Measurements from ENCODE around the gene CCL26.

The CCL26 gene, protein sequence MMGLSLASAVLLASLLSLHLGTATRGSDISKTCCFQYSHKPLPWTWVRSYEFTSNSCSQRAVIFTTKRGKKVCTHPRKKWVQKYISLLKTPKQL

DNA sequence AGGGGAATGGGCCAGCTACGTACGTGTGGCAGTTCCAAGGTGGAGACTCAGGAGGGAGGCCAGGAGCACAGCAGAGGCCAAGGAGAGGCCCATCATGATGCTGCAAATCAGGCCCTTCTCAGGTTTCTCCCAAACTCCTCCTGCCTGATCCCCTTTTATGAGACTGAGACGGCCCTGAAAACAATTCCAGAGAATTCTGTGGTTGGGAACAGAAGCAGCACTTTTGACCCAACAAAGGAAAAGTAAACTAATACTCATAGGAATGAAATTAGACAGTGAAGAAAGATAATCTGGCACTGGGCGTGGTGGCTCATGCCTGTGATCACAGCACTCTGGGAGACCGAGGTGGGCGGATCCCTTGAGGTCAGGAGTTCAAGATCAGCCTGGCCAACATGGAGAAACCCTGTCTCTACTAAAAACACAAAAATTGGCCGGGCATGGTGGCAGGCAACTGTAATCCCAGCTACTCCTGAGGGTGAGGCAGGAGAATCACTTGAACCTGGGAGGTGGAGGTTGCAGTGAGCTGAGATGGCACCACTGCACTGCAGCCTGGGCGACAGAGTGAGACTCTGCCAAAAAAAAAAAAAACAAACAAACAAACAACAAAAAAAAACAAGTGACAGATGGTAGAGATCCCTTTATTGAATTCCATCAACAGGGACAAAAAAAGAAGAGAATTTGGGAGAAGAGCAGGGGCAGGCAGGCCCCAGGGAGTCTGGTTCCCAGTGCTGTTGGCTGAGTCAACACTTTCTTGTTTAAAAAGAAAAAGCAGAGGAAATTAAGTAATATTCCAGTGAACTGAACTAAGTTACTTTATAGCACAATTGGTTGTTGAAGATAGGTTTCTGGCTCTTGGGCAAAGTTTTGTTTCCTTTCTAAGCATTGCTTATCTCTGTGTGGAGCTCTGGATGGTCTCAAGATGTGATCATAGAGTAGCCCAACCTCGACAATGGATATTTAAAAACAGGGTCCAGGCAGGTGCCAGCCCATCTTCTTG lies at the start of gene CCL26:
Gene CCL26, minus strand, starts transcription at position 131 of the 997 bp plus-strand sequence. Its CDS starts 35 bp downstream, at position 96.
- DNase-seq (ENCODE audit: low read depth in 2 of 2): no peak

DNA sequence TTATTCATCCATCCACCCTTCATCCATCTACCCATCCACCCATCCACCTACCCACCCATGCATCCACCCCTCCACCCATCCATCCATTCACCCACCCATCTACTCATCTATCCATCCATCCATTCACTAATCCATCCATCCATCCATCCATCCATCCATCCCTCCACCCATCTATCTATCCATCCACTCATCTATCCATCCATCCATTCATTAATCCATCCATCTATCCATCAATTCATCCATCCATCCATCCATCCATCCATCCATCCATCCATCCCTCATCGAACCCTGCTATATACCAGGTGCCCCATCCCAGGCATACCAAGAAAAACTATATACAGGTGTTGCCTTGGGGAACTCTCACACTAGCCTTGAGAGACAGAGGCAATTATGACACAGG lies 48.7 kb upstream of the CCL26 start:
- no peak for DNase-seq (ENCODE audit: low read depth in 2 of 2)

DNA sequence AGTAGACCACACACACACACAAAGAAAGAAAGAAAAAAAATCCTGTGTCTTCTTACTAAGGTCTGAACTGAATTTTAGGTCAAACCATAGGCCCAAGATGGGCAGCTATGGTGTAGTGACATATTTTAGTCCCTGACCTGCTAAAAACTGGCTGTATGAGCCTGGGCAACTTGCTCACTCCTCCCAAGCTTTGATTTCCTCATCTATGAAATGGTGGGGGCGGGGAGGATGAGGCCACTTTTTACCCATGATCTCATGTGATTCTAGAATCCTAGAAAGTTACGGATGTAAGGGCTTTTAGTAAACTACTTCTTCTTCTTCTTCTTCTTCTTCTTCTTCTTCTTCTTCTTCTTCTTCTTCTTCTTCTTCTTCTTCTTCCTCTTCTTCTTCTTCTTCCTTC lies 47.7 kb upstream of the CCL26 start:
- no peak for DNase-seq (ENCODE audit: low read depth in 2 of 2)

DNA sequence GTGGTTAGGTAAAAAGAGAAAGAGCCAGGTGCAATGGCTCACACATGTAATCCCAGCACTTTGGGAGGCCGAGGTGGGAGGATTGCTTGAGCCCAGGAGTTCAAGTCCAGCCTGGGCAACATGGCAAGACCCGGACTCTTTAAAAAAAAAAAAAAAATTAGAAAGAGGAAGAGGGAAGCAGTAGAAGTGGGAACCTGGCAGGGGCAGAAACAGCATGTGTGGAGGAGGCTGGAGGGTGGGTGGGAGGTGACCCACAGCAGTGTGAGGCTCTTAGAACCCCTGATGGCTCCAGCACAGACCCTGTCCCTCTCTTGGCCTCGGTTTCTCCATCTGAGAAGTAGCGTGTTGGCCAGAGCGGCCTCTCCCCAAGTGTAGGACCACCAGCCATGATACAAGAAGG lies 46.5 kb upstream of the CCL26 start:
- no peak for DNase-seq (ENCODE audit: low read depth in 2 of 2)

DNA sequence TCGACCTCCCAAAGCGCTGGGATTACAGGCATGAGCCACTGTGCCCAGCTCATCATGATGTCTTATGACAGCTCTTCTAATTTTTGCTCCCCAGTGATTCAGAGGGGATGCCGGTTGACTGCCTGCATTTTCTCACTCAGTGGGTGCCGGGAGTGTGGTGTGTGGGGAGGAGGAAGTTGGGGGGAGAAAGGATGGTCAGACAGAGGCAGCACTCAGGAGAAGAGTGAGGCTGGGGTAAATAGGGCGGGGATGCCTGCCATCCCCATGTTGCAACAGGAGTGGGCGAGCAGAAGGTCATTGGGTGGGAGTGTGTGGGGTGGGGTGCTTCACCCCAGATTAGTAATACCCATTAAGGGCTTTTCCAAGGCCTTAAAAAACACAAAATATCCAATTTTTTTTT lies 45.1 kb upstream of the CCL26 start:
- no peak for DNase-seq (ENCODE audit: low read depth in 2 of 2)

DNA sequence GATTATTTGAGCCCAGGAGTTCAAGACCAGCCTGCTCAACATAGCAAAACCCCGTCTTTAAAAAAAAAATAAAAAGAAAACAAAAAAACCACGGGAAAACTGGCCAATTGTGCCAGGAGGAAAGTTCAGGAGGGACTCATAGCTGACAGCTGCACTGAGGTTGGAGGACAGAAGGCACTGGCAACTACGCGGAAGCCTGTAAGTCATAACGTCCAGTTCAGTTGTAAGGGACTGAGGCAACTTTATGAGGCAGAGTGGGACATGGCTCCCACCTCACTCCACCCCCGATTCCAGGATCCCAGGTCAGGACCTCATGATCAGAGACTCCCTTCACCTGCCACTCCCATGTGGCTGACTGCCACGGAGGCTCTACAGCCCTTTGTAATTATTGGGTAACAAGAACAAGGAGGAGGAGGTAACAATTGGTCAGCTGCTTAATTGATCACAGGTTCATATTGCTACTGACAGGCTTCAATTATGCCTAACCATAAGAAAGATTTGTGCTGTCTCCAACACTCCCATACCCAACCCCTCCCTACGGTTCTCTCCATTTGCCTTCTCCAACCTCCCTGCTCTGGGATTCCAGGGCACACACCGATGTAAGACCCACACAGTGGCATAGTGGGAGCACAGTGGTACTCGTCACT lies 43.5 kb upstream of the CCL26 start:
- no peak for DNase-seq (ENCODE audit: low read depth in 2 of 2)

DNA sequence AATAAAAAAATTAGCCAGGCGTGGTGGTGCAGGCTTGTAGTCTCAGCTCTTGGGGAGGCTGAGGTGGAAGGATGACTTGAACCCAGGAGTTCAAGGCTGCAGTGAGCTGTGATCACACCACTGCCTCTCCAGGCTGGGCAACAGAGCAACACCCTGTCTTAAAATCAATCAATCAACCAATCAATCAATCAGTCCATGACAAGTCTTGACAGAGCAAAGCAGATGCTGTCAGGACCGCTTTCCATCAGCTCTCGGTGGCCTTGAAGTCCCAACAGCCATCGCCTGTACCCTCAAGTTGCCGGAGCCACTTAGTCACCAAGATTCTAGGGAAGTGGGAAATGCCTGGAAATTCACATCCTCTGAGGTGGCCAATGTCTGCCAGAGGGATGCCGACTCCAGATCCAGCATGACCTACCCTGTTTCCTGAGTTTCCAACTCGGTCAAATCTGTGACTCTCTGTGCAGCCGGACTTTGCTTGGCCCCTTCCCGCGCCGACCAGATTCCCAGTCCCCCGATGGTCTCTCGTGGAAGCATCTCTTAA lies 42.5 kb upstream of the CCL26 start:
- DNase-seq (ENCODE audit: low read depth in 2 of 2): no peak

DNA sequence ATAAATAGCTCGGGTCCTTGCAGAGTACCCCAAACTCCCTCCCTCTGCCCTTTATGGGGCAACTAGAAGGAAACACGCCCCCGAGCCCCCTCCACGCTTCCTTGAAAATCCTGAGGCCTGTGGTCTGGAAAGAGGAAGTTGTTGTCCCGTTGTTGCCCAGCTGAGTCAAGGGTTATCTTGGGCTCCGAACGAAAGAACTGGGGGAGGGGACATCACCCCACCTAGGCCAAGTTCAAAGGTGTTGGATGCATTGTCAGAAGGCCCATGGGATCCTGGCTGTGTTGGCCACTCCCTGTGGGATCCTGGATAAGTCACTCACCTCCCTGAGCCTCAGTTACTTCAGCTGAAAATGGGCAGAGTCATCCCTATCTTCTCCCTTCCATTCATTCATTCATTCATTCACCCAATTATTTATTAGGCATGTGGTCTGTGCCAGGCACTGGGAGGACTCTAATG lies 41.8 kb upstream of the CCL26 start, which contains the start of gene CCL24:
Gene CCL24, minus strand, starts transcription at position 26 of the 456 bp plus-strand sequence. CDS start 91 bp downstream, outside the sequence.
- no peak for DNase-seq (ENCODE audit: low read depth in 2 of 2)

DNA sequence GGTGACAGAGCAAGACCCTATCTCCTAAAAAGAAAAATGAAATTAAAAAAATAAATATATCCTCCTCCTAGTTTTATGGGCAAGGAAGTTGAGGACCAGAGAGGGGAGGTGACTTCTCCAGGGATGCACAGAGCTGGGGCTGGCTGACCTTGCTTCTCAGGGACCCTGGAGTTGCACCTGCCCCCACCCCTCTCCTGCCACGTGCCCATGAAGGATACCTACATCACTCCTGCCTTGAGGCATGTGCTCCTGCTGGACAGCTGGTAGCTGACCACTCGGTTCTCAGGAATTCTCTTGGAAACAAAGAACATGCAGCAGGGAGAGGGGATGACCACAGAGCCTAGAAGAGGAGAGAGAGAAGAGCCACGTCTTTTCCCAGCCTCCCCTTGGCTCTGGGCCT lies 41.1 kb upstream of the CCL26 start:
- DNase-seq (ENCODE audit: low read depth in 2 of 2): no peak

DNA sequence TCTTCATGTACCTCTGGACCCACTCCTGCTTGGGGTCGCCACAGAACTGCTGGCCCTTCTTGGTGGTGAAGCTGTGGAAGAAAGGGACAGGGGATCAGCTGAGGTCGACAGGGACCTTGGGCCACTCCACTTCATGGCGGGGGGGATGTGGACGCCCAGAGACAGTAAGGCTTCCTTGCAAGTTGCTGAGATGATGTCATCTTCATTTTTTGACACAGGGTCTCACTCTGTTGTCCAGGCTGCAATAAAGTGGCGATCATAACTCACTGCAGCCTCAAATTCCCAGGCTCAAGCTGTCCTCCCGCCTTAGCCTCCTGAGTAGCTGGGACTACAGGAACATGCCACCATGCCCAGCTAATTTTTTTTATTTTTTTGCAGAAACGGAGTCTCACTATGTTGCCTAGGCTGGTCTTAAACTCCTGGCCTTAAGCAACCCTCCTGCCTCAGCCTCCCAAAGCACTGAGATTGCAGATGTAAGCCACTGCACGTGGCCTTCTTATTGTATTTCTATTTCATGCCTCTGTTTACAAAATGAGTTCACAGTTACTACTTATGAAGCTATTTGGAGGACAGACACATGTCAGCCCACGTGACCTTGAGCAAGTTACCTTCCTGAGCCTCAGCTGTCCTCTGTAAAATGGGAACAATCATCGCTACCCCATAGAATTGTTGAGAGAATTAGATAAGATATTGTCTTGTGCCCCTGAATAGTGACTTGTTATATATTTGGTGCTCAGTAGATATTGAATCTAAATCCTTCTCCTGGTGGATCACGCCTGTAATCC lies 40.1 kb upstream of the CCL26 start:
- DNase-seq (ENCODE audit: low read depth in 2 of 2): no peak

DNA sequence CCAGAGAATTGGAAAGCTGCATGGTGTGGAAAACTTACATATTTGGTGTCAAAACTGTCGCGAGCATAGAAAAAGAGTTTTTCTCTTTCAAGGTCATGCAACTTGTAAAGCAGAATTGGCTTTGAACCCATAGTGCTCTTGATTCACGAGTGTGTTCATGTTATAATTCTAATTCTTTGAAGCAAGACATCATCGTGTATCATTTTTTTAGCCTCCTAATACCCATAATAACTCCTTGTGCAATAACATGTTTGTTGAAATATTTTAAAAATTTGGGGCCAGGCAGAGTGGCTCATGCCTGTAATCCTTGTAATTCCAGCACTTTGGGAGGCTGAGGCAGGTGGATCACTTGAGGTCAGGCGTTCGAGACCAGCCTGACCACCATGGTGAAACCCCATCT lies 37.4 kb upstream of the CCL26 start:
- DNase-seq (ENCODE audit: low read depth in 2 of 2): no peak

DNA sequence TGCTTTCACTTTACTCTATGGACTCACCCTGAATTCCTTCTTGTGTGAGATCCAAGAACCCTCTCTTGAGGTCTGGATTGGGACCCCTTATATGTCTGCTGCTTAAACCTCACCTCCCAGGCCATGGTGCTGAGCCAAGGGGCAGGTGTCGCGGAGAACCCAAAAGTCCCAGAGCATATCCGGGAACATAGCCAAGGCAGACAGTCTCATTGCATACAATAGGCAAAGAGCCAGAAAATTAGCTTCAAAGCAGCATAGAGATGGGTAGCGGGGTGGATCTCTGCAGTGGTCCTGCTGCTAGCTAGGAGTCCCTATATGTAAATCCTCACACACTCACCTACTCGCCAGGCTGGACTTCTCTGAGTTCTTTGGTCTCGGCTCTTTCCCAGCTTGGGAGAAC lies 36.1 kb upstream of the CCL26 start:
- DNase-seq (ENCODE audit: low read depth in 2 of 2): no peak

DNA sequence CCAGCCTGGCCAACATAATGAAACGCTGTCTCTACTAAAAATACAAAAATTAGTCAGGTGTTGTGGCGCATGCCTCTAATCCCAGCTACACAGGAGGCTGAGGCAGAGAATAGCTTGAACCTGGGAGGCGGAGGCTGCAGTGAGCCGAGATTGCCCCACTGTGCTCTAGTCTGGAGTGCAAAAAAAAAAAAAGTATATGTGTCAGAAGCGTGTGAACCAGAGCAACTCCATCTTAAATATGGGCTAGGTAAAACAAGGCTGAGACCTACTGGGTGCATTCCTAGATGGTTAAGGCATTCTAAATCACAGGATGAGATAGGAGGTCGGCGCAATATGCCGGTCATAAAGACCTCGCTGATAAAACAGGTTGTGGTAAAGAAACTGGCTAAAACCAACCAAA lies 35.4 kb upstream of the CCL26 start:
- no peak for DNase-seq (ENCODE audit: low read depth in 2 of 2)

DNA sequence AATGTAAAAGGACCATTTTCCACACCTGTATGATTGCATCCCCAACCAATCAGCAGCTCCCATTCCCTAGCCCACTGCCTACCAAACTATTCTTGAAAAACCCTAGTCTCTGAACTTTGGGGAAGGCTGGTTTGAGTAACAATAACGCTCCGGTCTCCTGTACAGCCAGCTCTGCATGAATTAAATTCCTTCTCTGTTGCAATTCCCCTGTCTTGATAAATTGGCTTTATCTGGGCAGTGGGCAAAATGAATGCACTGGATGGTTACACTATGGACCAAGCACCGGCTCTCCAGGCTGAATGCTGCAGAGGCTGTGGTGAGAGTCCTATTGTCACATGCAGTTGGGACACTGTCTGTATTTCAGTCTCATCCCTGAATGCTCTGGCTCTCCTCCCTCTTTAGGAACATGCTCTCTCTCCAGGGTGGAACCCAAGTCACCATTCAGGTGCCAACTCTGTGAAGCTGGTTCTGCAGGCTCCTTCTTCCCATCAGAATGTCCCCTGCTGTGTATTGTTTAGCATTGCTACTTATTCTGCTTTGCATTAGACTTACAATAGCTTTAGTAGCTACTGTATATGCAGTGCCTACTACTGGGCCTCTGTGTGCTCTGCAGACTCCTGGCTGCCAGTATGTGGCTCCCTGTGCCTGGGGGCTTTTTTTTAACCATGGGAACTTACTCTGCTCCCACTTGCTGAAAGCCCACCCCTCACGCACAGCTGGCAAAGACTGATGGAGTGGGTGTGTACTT lies 34.7 kb upstream of the CCL26 start:
- DNase-seq (ENCODE audit: low read depth in 2 of 2): no peak

DNA sequence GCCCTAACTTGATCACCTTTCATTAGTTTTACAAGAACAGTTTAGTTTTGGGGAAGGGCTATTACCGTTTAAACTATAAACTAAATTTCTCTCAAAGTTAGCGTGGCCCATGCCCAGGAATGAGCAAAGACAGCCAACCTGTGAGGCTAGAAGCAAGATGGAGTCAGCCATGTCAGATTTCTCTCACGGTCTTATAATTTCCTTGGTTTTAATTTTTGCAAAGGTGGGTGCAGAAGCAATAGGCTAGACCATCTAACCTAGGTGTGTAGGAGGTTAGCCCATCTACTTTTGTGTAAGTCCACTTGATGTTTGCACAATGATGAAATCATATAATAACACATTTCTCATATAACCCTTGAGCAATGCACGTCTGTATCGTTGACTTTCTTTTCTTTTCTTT lies 32.7 kb upstream of the CCL26 start:
- DNase-seq (ENCODE audit: low read depth in 2 of 2): no peak

DNA sequence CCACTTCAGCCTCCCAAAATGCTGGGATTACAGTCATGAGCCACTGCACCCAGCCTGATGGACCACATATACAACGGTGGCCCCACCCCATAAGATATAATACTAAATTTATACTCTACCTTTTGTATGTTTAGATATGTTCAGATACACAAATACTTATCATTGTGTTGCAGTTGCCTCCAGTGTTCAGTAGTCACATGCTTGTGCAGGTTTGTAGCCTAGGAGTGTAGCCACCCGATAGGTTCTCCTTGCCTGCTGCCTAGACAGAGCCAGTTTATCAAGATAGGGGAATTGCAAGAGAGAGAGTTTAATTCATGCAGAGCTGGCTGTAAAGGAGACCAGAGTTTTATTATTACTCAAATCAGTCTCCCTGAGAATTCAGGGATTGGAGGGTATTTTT lies 32.0 kb upstream of the CCL26 start:
- DNase-seq (ENCODE audit: low read depth in 2 of 2): no peak

DNA sequence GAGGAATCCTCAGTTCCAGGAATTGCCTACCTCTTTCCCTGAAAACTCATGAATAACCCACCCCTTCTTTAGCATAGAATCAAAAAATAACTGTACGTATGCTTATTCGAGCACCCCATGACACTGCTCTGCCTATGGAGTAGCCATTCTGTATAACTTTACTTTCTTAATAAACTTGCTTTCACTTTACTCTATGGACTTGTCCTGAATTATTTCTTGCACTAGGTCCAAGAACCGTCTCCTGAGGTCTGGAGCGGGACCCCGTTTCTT lies 30.5 kb upstream of the CCL26 start:
- DNase-seq (ENCODE audit: low read depth in 2 of 2): no peak

DNA sequence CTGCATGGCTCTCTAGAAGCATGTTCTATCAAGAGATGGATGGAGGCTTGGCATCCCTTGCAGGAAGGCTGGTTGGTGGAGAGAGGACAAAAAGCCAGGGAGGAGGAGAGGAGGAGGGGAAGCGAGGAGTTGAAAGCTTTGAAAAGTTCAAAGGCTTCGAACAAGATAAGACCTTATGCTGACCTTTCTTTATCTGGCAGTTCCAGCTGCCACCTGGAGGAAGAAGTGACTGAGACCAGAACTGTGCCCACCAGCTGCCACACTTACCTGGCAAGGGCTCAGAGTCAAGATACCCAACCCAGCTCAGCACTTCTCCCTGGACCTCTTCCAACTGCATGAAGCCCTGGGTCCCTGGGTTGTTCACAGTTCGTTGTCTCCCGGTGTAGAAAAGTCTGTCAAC lies 26.8 kb upstream of the CCL26 start:
- no peak for DNase-seq (ENCODE audit: low read depth in 2 of 2)

DNA sequence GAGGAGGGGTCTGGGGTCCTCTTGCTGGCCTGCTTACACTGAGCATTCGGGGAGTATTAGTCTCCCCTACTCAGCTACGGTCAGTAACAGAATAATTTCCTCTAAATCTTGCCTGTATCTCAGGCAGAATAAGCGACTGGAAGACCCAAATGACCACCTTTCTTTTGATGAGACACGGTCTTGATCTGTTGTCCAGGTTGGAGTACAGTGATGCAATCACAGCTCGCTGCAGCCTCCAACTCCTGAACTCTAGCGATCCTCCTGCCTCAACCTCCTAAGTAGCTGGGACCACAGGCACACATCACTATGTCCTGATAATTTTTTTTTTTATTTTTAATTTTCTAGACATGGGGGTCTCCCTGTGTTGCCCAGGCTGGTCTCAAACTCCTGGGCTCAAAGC lies 24.4 kb upstream of the CCL26 start:
- DNase-seq (ENCODE audit: low read depth in 2 of 2): no peak

DNA sequence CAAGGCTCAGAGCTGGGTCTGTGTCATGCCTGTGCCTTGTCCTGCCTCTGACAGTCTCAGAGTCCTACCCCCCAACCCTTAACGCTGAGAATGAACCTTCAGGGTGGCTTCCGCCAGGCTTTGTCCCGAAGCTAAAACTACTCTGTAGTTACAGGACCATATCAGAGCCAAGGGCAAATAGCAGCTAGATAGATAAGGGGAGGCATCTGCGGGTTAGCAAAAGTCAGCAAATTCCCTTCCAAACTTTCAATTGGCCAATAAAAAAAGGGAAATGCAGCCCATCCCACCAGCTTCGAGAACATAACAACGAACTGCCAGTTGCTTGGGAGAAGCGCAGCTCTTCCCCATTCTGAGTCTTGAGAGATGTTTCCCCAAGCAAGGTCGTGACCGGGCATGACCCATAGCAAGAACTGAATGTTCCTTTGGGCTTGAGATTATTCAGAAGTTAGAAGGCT lies 23.8 kb upstream of the CCL26 start:
- no peak for DNase-seq (ENCODE audit: low read depth in 2 of 2)

DNA sequence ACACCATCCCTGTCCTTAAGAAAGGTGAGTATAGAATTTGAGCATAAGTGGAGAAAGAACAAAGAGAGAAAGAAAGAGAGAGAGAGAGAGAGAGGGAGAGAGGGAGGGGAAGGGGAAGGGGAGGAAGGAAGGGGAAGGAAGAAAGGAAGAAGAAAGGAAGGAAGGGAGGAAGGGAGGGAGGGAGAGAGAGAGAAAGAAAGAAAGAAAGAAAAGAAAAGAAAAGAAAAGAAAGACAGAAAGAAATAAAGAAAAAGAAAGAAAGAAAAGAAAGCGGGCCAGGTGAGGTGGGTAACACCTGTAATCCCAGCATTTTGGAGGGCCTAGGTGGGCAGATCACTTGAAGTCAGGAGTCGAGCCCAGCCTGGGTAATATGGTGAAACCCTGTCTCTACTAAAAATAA lies 21.7 kb upstream of the CCL26 start:
- no peak for DNase-seq (ENCODE audit: low read depth in 2 of 2)

Measured in activated CD8-positive, alpha-beta memory T cell treated with anti-CD3 and anti-CD28 coated beads for 4 hours (primary cell).